GM12864 (cell line): Measurements from ENCODE around the gene STAP1.

Source experiments
- DNase-seq: peaks from one replicate; pipeline ENCODE4 v3.0.0-alpha.2; 2011; ENCODE audit warnings: low read depth
- H3K4me3 ChIP-seq: 2 replicates; pipeline ENCODE4 v1.5.1; 2011; ENCODE audit warnings: mild to moderate bottlenecking, low read depth, low read length, control low read depth
- TF ChIP-seq, protein P1 (sequence below): IDR thresholded peaks from 2 replicates; pipeline ENCODE4 v1.5.1; 2011; ENCODE audit warnings: low read depth, mild to moderate bottlenecking, moderate library complexity, low read length, control low read depth, inconsistent platforms; ENCODE audit errors: missing control alignments

Gene STAP1

GRCh38 chr4:67555447-67555846 is 3.1 kb upstream of the STAP1 start:
- TF ChIP-seq, protein P1, sequence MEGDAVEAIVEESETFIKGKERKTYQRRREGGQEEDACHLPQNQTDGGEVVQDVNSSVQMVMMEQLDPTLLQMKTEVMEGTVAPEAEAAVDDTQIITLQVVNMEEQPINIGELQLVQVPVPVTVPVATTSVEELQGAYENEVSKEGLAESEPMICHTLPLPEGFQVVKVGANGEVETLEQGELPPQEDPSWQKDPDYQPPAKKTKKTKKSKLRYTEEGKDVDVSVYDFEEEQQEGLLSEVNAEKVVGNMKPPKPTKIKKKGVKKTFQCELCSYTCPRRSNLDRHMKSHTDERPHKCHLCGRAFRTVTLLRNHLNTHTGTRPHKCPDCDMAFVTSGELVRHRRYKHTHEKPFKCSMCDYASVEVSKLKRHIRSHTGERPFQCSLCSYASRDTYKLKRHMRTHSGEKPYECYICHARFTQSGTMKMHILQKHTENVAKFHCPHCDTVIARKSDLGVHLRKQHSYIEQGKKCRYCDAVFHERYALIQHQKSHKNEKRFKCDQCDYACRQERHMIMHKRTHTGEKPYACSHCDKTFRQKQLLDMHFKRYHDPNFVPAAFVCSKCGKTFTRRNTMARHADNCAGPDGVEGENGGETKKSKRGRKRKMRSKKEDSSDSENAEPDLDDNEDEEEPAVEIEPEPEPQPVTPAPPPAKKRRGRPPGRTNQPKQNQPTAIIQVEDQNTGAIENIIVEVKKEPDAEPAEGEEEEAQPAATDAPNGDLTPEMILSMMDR: no peak
- DNase-seq: no peak
- H3K4me3 ChIP-seq: no peak overlapping the region

GRCh38 chr4:67556436-67556835 is 2.1 kb upstream of the STAP1 start:
- TF ChIP-seq, protein P1: no peak
- H3K4me3 ChIP-seq: no peak overlapping the region
- no peak for DNase-seq

- no peak overlapping the region for H3K4me3 ChIP-seq
- no peak for DNase-seq
- TF ChIP-seq, protein P1: no peak
Observed at GRCh38 chr4:67565284-67565683, 6.8 kb downstream of the STAP1 start.

DNA sequence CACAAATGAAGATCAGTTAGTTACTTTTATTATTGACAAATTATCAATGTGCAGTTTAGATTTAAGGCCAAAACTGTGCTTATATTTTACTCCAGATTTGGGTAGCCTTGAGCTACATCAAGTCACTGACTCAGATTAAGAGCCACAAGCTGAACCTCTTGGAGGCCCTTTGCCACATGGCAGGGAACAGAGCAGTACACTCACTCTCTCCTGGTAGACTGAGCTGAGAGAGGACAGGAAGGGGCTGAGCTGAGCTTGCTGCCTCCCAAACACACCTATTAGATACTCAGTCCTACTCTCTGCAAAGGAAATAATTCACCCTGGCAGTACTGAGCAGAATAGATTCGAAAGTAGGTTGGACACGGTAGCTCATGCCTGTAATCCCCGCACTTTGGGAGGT is 7.8 kb downstream of the STAP1 start:
- no peak for DNase-seq
- H3K4me3 ChIP-seq: no peak overlapping the region
- TF ChIP-seq, protein P1: no peak

- H3K4me3 ChIP-seq: no peak overlapping the region
- TF ChIP-seq, protein P1: no peak
- DNase-seq: no peak
Observed at GRCh38 chr4:67568820-67569219, 10.3 kb downstream of the STAP1 start.

- TF ChIP-seq, protein P1: no peak
- no peak overlapping the region for H3K4me3 ChIP-seq
- DNase-seq: no peak
Observed at GRCh38 chr4:67570537-67570936, 12.0 kb downstream of the STAP1 start.

- no peak overlapping the region for H3K4me3 ChIP-seq
- TF ChIP-seq, protein P1: no peak
- DNase-seq: no peak
Observed at GRCh38 chr4:67571975-67572374, 13.4 kb downstream of the STAP1 start.
